SK-N-SH (cell line): Measurements from ENCODE around the gene TRAF3IP1. TPM values are rescaled to one million over a fixed set of nuclear protein-coding genes. Genes with fewer than 3 reads are reported as not detected.

Experiments used
- CTCF ChIA-PET: fragments of 300-600, 350-600 bp; formaldehyde crosslinking; extraction: SDS; loops from one replicate; lab custom pipeline; 2021; lab: Yijun Ruan, JAX
- POLR2A ChIA-PET: fragments of 350-600 bp; sonication (Branson Sonifier 250); formaldehyde crosslinking; extraction: SDS; loops from one replicate; lab custom pipeline; 2020; ENCODE audit warnings: antibody characterized with exemption, inconsistent platforms; lab: Yijun Ruan, JAX
- DNase-seq: peaks from one replicate; pipeline ENCODE4 v3.0.0; 2012
- H2AFZ ChIP-seq: fragments of 200-600 bp; sonication (generic); 2 replicates; pipeline ENCODE4 v1.8.1; 2016; ENCODE audit warnings: antibody characterized with exemption, mild to moderate bottlenecking, low read depth
- H3F3A ChIP-seq: fragments of 200-600 bp; sonication (generic); replicated peaks from 2 replicates; pipeline ENCODE3; 2016; ENCODE audit warnings: antibody characterized with exemption, mild to moderate bottlenecking; ENCODE audit not compliant: insufficient read depth
- H3K27ac ChIP-seq, 2 experiments: fragments of 200-500 bp in 1 of 2; fragments of 200-600 bp in 1 of 2; sonication (Bioruptor generic) in 1 of 2; sonication (generic), shearing (Covaris generic) in 1 of 2; 2 replicates each; pipeline versions ENCODE4 v1.5.1 to v1.6.1; 2014 to 2016; ENCODE audit warnings: low read depth in 2 of 2, inconsistent platforms in 1 of 2, low read length in 1 of 2, mild to moderate bottlenecking in 1 of 2, mixed read lengths in 1 of 2
- H3K27me3 ChIP-seq: fragments of 200-600 bp; sonication (generic), shearing (Covaris generic); 2 replicates; pipeline ENCODE4 v1.6.1; 2016; ENCODE audit warnings: mixed run types; ENCODE audit not compliant: insufficient read depth
- H3K36me3 ChIP-seq, 2 experiments: fragments of 200-500 bp in 1 of 2; fragments of 200-600 bp in 1 of 2; sonication (Bioruptor generic) in 1 of 2; sonication (generic) in 1 of 2; replicated peaks in 1 of 2; 2 replicates each; pipeline versions ENCODE3 to v1.5.1; 2014 to 2016; ENCODE audit warnings: low read length in 1 of 2, mild to moderate bottlenecking in 1 of 2; ENCODE audit not compliant: insufficient read depth in 2 of 2, control insufficient read depth in 1 of 2
- H3K4me1 ChIP-seq, 2 experiments: fragments of 200-500 bp in 1 of 2; fragments of 200-600 bp in 1 of 2; sonication (Bioruptor generic) in 1 of 2; sonication (generic), shearing (Covaris generic) in 1 of 2; 2 replicates each; pipeline versions ENCODE4 v1.5.1 to v1.6.1; 2014 to 2016; ENCODE audit warnings: low read depth in 1 of 2, low read length in 1 of 2, mixed run types in 1 of 2; ENCODE audit not compliant: insufficient read depth in 2 of 2, control insufficient read depth in 1 of 2
- H3K4me2 ChIP-seq: fragments of 200-600 bp; sonication (generic), shearing (Covaris generic); 2 replicates; pipeline ENCODE4 v1.6.1; 2017; ENCODE audit warnings: mixed run types
- H3K4me3 ChIP-seq, 2 experiments: fragments of 200-500 bp in 1 of 2; fragments of 200-600 bp in 1 of 2; sonication (Bioruptor generic) in 1 of 2; sonication (generic), shearing (Covaris generic) in 1 of 2; 2 replicates each; pipeline versions ENCODE4 v1.5.1 to v1.8.1; 2014 to 2016; ENCODE audit warnings: low read depth in 2 of 2, inconsistent platforms in 1 of 2, low read length in 1 of 2, mild to moderate bottlenecking in 1 of 2, mixed read lengths in 1 of 2, moderate library complexity in 1 of 2
- H3K79me2 ChIP-seq: fragments of 200-600 bp; sonication (generic); 2 replicates; pipeline ENCODE4 v1.8.1; 2017; ENCODE audit warnings: mild to moderate bottlenecking; ENCODE audit not compliant: insufficient read depth
- H3K9ac ChIP-seq: fragments of 200-600 bp; sonication (generic); 2 replicates; pipeline ENCODE4 v1.6.1; 2017; ENCODE audit warnings: mixed run types
- H3K9me2 ChIP-seq: fragments of 200-600 bp; sonication (generic); 2 replicates; pipeline ENCODE4 v1.6.1; 2017; ENCODE audit warnings: mixed run types
- H3K9me3 ChIP-seq: fragments of 200-600 bp; sonication (generic); 2 replicates; pipeline ENCODE4 v1.6.1; 2017; ENCODE audit warnings: mixed run types, mild to moderate bottlenecking, moderate library complexity
- H4K20me1 ChIP-seq: fragments of 200-600 bp; sonication (generic); 2 replicates; pipeline ENCODE4 v1.6.1; 2017; ENCODE audit warnings: mild to moderate bottlenecking, mixed run types; ENCODE audit not compliant: insufficient read depth
- CHD2 ChIP-seq: fragments of 150-350 bp; IDR thresholded peaks from 2 replicates; pipeline ENCODE4 v1.6.1; 2018; ENCODE audit warnings: low read length; ENCODE audit not compliant: partially characterized antibody
- FOXJ3 ChIP-seq: sonication (generic); formaldehyde crosslinking; IDR thresholded peaks from 2 replicates; pipeline ENCODE4 v1.5.1; 2020; ENCODE audit warnings: mild to moderate bottlenecking, missing genetic modification reagents
- GATA2 ChIP-seq: sonication (generic); formaldehyde crosslinking; IDR thresholded peaks from 2 replicates; pipeline ENCODE4 v1.5.0; 2020; ENCODE audit warnings: mild to moderate bottlenecking, missing genetic modification reagents
- JUND ChIP-seq: IDR thresholded peaks from 2 replicates; pipeline ENCODE4 v1.4.0; 2012
- MEF2A ChIP-seq: IDR thresholded peaks from 2 replicates; pipeline ENCODE4 v1.4.0; 2012; ENCODE audit warnings: low read depth, borderline replicate concordance
- NRF1 ChIP-seq: IDR thresholded peaks from 2 replicates; pipeline ENCODE4 v1.6.1; 2012; ENCODE audit warnings: low read depth, mild to moderate bottlenecking, low read length
- POLR2AphosphoS5 ChIP-seq: IDR thresholded peaks from 2 replicates; pipeline ENCODE4 v1.6.1; 2012; ENCODE audit warnings: low read depth, low read length
- TCF12 ChIP-seq: IDR thresholded peaks from 2 replicates; pipeline ENCODE4 v1.4.0; 2012
- TEAD4 ChIP-seq: IDR thresholded peaks from 2 replicates; pipeline ENCODE4 v1.4.0; 2012; ENCODE audit warnings: mild to moderate bottlenecking, borderline replicate concordance; ENCODE audit not compliant: insufficient read depth
- YY1 ChIP-seq: IDR thresholded peaks from 2 replicates; pipeline ENCODE4 v1.4.0; 2012; ENCODE audit warnings: low read depth, mild to moderate bottlenecking
- WGBS: methylation state at CpG from one replicate; pipeline ENCODE4 v1.1.6; 2017; ENCODE audit warnings: low lambda C conversion rate; 5-methylcytosine and 5-hydroxymethylcytosine counted together
- polyA plus RNA-seq, 3 experiments: library from polyadenylated mRNA; depleted of rRNA; stranded (reverse); fragments of >200 nt; gene quantifications; 2 replicates each; pipeline ENCODE4 v1.2.3, GENCODE V29; 2012
- TF ChIP-seq, protein P1 (sequence below): IDR thresholded peaks from 2 replicates; pipeline ENCODE4 v1.4.0; 2012; ENCODE audit warnings: low read depth, borderline replicate concordance
- TF ChIP-seq, protein P2 (sequence below): IDR thresholded peaks from 2 replicates; pipeline ENCODE4 v1.4.0; 2012; ENCODE audit warnings: low read depth

Gene TRAF3IP1
- polyA plus RNA-seq, 1 of the 3 experiments (the other 2 are of a cell fraction): 15.0 TPM

DNA sequence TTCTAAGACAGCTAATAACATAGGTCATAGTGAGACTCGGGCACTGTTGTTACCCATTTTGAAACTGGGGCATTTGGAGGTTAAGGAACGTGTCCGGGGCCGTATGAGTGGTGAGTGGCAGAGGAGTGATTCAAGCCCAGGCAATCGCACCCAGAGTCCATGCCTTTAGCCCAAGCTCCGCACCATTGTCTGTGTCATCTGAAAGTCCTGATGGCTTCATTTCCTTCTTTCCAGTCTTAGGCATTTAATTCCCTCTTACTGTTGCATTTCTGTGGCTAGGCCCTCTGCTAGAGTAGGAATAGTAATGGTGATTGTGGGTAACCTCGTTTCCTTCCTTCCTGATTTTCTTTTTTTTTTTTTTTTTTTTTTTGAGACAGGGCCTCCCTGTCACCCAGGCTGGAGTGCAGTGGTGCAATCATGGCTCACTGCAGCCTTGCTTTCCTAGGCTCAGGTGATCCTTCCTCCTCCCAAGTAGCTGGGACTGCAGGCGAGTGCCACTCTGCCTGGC lies 56.6 kb downstream of the TRAF3IP1 start (continued):
- TF ChIP-seq JUND: no peak

DNA sequence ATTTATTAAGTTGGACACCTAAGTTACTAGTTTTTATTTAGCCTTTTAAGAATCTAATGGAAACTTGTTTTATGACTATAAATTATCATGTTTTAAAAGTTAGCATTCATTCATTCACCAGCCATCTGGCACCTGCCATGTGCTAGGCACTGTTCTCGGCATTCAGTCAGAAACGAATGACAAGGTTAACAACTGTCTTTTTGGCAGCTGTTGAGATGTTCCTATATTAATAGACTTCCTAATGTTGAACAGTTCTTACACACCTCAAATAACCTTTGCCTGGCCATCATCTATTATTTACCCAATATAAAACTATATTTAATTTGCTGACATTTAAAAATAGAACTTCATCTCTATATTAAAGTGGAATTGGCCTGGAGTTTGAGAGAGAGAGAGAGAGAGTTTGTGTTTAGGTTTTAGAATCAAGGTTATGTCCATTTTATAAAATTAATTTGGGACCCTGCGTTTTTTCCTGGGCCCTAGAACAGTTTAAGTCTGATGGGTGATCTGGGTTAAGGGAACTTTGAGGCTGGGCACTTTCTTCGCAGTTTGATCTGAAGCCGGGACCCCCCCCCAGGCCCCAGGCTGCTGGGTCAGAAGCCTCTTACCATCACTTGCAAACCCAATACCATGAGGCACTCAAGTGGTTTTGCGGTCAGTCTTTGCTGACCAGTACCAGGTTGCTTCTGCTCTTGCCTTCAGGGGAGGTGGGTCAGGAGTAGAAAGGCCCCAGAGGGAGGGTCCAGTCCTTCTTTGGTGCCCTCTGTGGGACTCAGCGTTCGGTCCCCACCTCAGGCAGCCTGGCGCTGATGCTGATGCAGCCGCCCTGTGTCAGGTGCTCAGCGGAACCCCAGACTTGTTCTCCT lies 58.1 kb downstream of the TRAF3IP1 start:
- CTCF ChIA-PET: interaction anchor here (0.9 to 1.0 kb wide), 2 partner anchors 8 to 86 kb away, joined by 3 to 4 read pairs; no protein-coding TSS in a partner anchor
- H3K9me2 ChIP-seq: no peaks in the 10 kb centered on the region
- H3K9ac ChIP-seq: no peak overlapping the region
- peaks cover 5% of the 10 kb centered on the region; the same call in 1 of the 2 replicates for H3K79me2 ChIP-seq
- no peak for DNase-seq
- TF ChIP-seq TEAD4 (no peak), GATA2 (no peak), TCF12 (no peak), YY1 (no peak), MEF2A (no peak), POLR2AphosphoS5 (no peak), CHD2 (no peak), FOXJ3 (no peak), NRF1 (no peak)
- TF ChIP-seq, protein P1, sequence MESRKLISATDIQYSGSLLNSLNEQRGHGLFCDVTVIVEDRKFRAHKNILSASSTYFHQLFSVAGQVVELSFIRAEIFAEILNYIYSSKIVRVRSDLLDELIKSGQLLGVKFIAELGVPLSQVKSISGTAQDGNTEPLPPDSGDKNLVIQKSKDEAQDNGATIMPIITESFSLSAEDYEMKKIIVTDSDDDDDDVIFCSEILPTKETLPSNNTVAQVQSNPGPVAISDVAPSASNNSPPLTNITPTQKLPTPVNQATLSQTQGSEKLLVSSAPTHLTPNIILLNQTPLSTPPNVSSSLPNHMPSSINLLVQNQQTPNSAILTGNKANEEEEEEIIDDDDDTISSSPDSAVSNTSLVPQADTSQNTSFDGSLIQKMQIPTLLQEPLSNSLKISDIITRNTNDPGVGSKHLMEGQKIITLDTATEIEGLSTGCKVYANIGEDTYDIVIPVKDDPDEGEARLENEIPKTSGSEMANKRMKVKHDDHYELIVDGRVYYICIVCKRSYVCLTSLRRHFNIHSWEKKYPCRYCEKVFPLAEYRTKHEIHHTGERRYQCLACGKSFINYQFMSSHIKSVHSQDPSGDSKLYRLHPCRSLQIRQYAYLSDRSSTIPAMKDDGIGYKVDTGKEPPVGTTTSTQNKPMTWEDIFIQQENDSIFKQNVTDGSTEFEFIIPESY: no peak
- TF ChIP-seq, protein P2, sequence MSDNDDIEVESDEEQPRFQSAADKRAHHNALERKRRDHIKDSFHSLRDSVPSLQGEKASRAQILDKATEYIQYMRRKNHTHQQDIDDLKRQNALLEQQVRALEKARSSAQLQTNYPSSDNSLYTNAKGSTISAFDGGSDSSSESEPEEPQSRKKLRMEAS: no peak
- TF ChIP-seq, all 33 proteins: peak for 0
- no peak overlapping the region for H2AFZ ChIP-seq
- POLR2A ChIA-PET: no interaction called here
- 98% methylated on average over 5 of the region's 11 CpGs for WGBS
- H3F3A ChIP-seq: peaks cover 7% of the 10 kb centered on the region
- no peak overlapping the region for H3K27ac ChIP-seq
- peaks cover 0 to 26% of the 10 kb centered on the region in 2 experiments; a peak in 2 of 4 replicates for H3K4me1 ChIP-seq
- peak overlapping the region; percentile 44; the same call in 1 of the 2 replicates for H3K4me2 ChIP-seq
- H3K9me3 ChIP-seq: no peaks in the 10 kb centered on the region
- H4K20me1 ChIP-seq: no peaks in the 10 kb centered on the region
- H3K36me3 ChIP-seq: peaks cover 4 to 12% of the 10 kb centered on the region in 2 experiments
- H3K27me3 ChIP-seq: no peaks in the 10 kb centered on the region
- no peak overlapping the region for H3K4me3 ChIP-seq
